Measurements from ENCODE around the gene HCN2. TPM values are rescaled to one million over a fixed set of nuclear protein-coding genes. Genes with fewer than 3 reads are reported as not detected.

HCN2 gene
- total and polyA plus RNA-seq, 9 of the 15 experiments (the other 6 are each of a cell fraction or from before 2014, with no cell fraction given): 0.29 to 4.2 (median 0.82) TPM; not detected in 2

GRCh38 chr19:566403-566802 lies 23.3 kb upstream of the HCN2 start (continued):
- no peak for TF ChIP-seq ZNF778 (CRISPR knock-in tag; IDR thresholded peaks at IDR 0.05)
- TF ChIP-seq ARID3A (IDR thresholded peaks at IDR 0.05; ENCODE audit: borderline replicate concordance, low read depth, low read length): no peak
- TF ChIP-seq ETV5 (CRISPR knock-in tag; IDR thresholded peaks at IDR 0.05; ENCODE audit: low read depth): no peak
- TF ChIP-seq CGGBP1 (CRISPR knock-in tag; IDR thresholded peaks at IDR 0.05): no peak
- no peak for TF ChIP-seq RHOXF2B (CRISPR knock-in tag; conservative IDR thresholded peaks at IDR 0.05)
- TF ChIP-seq ELF2 (CRISPR knock-in tag; IDR thresholded peaks at IDR 0.05): no peak
- peak; percentile 17; the same call in 1 of the 2 replicates for TF ChIP-seq MYC (IDR thresholded peaks at IDR 0.05; ENCODE audit: low read depth, low read length)
- no peak for TF ChIP-seq MYC (CRISPR knock-in tag; IDR thresholded peaks at IDR 0.05; ENCODE audit: borderline replicate concordance, low read depth)
- peak in 1 of 2 experiments; percentile 14; a peak in 1 of 4 replicates for TF ChIP-seq RCOR1 (IDR thresholded peaks at IDR 0.05; ENCODE audit: borderline replicate concordance in 1 of 2, low read depth in 2 of 2, low read length in 2 of 2)
- TF ChIP-seq DMBX1 (CRISPR knock-in tag; IDR thresholded peaks at IDR 0.05; ENCODE audit: borderline replicate concordance): no peak
- TF ChIP-seq RNF2 (IDR thresholded peaks at IDR 0.05): peak; percentile 61; the same call in 1 of the 2 replicates
- no peak for TF ChIP-seq ZNF175 (CRISPR knock-in tag; IDR thresholded peaks at IDR 0.05; ENCODE audit: low read depth)
- peak; percentile 86 for TF ChIP-seq L3MBTL2 (IDR thresholded peaks at IDR 0.05)
- peak; percentile 26 to 36; a peak in 2 of 4 replicates for TF ChIP-seq NRF1 (conservative IDR thresholded peaks at IDR 0.05 in 1 of 2, IDR thresholded peaks at IDR 0.05 in 1 of 2)
- TF ChIP-seq ZFP36 (IDR thresholded peaks at IDR 0.05; ENCODE audit: low read depth, low read length, partially characterized antibody): no peak
- no peak for TF ChIP-seq LARP7 (IDR thresholded peaks at IDR 0.05)
- no peak for TF ChIP-seq POU5F1 (IDR thresholded peaks at IDR 0.05; ENCODE audit: borderline replicate concordance, low read depth, low read length, partially characterized antibody)
- no peak for TF ChIP-seq ZFP30 (CRISPR knock-in tag; IDR thresholded peaks at IDR 0.05; ENCODE audit: borderline replicate concordance)
- no peak for TF ChIP-seq RBM17 (IDR thresholded peaks at IDR 0.05; ENCODE audit: borderline replicate concordance, low read depth, low read length)
- no peak for TF ChIP-seq ID3 (CRISPR knock-in tag; IDR thresholded peaks at IDR 0.05)
- no peak for TF ChIP-seq ID3 (tag; IDR thresholded peaks at IDR 0.05)
- no peak; the same call in 1 of the 2 replicates for TF ChIP-seq GATA2 (CRISPR knock-in tag; IDR thresholded peaks at IDR 0.05)
- TF ChIP-seq ARID2 (IDR thresholded peaks at IDR 0.05): no peak
- no peak for TF ChIP-seq HES1 (IDR thresholded peaks at IDR 0.05; ENCODE audit: low read depth)
- TF ChIP-seq ZNF282 (CRISPR knock-in tag; IDR thresholded peaks at IDR 0.05): no peak
- peak; percentile 65 for TF ChIP-seq NCOR1 (IDR thresholded peaks at IDR 0.05)
- TF ChIP-seq ZNF696 (CRISPR knock-in tag; conservative IDR thresholded peaks at IDR 0.05): no peak
- TF ChIP-seq E2F5 (CRISPR knock-in tag; IDR thresholded peaks at IDR 0.05): no peak
